CD14-positive monocyte (primary cell): Measurements from ENCODE around the gene PARD6G. TPM values are rescaled to one million over a fixed set of nuclear protein-coding genes. Genes with fewer than 3 reads are reported as not detected.

Source experiments
- DNase-seq, 3 donors: peaks; one replicate each; pipeline ENCODE4 v3.0.0-alpha.2; 2011 to 2022
- H2AFZ ChIP-seq: 2 replicates; pipeline ENCODE4 v1.6.0; 2012; ENCODE audit warnings: mild to moderate bottlenecking, low read depth, low read length, inconsistent platforms; ENCODE audit not compliant: insufficient read depth, poor library complexity, severe bottlenecking
- H3K27ac ChIP-seq, 2 donors: 1 replicate in 1 of 2; 2 replicates in 1 of 2; pipeline ENCODE4 v1.5.1; 2012 to 2013; ENCODE audit warnings: low read length in 2 of 2, control low read depth in 1 of 2, inconsistent platforms in 1 of 2, low read depth in 1 of 2, mild to moderate bottlenecking in 1 of 2
- H3K27me3 ChIP-seq, 2 donors: one replicate each; pipeline versions ENCODE4 v1.6.0 to v1.6.1; 2011 to 2013; ENCODE audit warnings: low read length in 2 of 2; ENCODE audit not compliant: control insufficient read depth in 2 of 2, insufficient read depth in 2 of 2
- H3K36me3 ChIP-seq, 2 donors: replicated peaks in 1 of 2; 1 replicate in 1 of 2; 2 replicates in 1 of 2; pipeline versions ENCODE4 v1.5.1 to v1.6.1; 2012 to 2013; ENCODE audit warnings: low read length in 2 of 2, control low read depth in 1 of 2, inconsistent platforms in 1 of 2, mild to moderate bottlenecking in 1 of 2; ENCODE audit not compliant: insufficient read depth in 2 of 2, control insufficient read depth in 1 of 2
- H3K4me1 ChIP-seq, 2 donors: 1 replicate in 1 of 2; 2 replicates in 1 of 2; pipeline versions ENCODE4 v1.5.1 to v1.6.1; 2012 to 2013; ENCODE audit warnings: low read length in 2 of 2, control low read depth in 1 of 2, inconsistent platforms in 1 of 2, mild to moderate bottlenecking in 1 of 2, moderate library complexity in 1 of 2; ENCODE audit not compliant: insufficient read depth in 2 of 2, control insufficient read depth in 1 of 2
- H3K4me2 ChIP-seq: replicated peaks from 2 replicates; pipeline ENCODE3; 2012; ENCODE audit warnings: low read length, moderate library complexity, mild to moderate bottlenecking; ENCODE audit not compliant: poor library complexity, severe bottlenecking; ENCODE audit errors: extremely low read depth
- H3K4me3 ChIP-seq, 3 experiments: fragments of 200-600 bp in 1 of 3; sonication (generic) in 1 of 3; replicated peaks in 1 of 3; 1 replicate in 2 of 3; 2 replicates in 1 of 3; pipeline ENCODE4 v1.5.1; 2011 to 2013; ENCODE audit warnings: low read length in 3 of 3, mild to moderate bottlenecking in 3 of 3, control low read depth in 2 of 3, low read depth in 2 of 3, inconsistent platforms in 1 of 3, moderate library complexity in 1 of 3
- H3K79me2 ChIP-seq: 2 replicates; pipeline ENCODE4 v1.6.0; 2012; ENCODE audit warnings: mild to moderate bottlenecking, control low read depth, inconsistent platforms, low read length, moderate library complexity; ENCODE audit not compliant: insufficient read depth
- H3K9ac ChIP-seq: 2 replicates; pipeline ENCODE4 v1.6.0; 2017; ENCODE audit warnings: low read length, mild to moderate bottlenecking; ENCODE audit not compliant: insufficient read depth, poor library complexity, severe bottlenecking
- H3K9me3 ChIP-seq, 2 donors: replicated peaks in 1 of 2; 1 replicate in 1 of 2; 2 replicates in 1 of 2; pipeline versions ENCODE4 v1.5.1 to v1.6.1; 2012 to 2013; ENCODE audit warnings: low read length in 2 of 2, control low read depth in 1 of 2; ENCODE audit not compliant: control insufficient read depth in 1 of 2, insufficient read depth in 1 of 2
- H4K20me1 ChIP-seq: 2 replicates; pipeline ENCODE4 v1.6.0; 2012; ENCODE audit warnings: mild to moderate bottlenecking, low read length, control low read depth, moderate library complexity; ENCODE audit not compliant: insufficient read depth
- H3K27ac Mint-ChIP-seq, 7 donors: one replicate each; pipeline ENCODE4 v1.8.0; 2020; ENCODE audit warnings: mild to moderate bottlenecking in 7 of 7, mixed read lengths in 7 of 7, moderate library complexity in 6 of 7, inconsistent platforms in 2 of 7
- H3K27me3 Mint-ChIP-seq, 3 donors: one replicate each; pipeline ENCODE4 v1.8.0; 2021 to 2022; ENCODE audit warnings: low read depth in 3 of 3, mild to moderate bottlenecking in 3 of 3, mixed read lengths in 3 of 3, moderate library complexity in 3 of 3, inconsistent platforms in 1 of 3
- H3K36me3 Mint-ChIP-seq, 2 donors: one replicate each; pipeline ENCODE4 v1.8.0; 2020; ENCODE audit warnings: mixed read lengths in 2 of 2, inconsistent platforms in 1 of 2, mild to moderate bottlenecking in 1 of 2
- H3K4me1 Mint-ChIP-seq: one replicate; pipeline ENCODE4 v1.8.0; 2020; ENCODE audit warnings: mild to moderate bottlenecking, mixed read lengths
- H3K4me3 Mint-ChIP-seq, 2 donors: one replicate each; pipeline ENCODE4 v1.8.0; 2020; ENCODE audit warnings: mild to moderate bottlenecking in 2 of 2, mixed read lengths in 2 of 2, moderate library complexity in 1 of 2
- H3K9me3 Mint-ChIP-seq, 7 donors: one replicate each; pipeline ENCODE4 v1.8.0; 2020 to 2022; ENCODE audit warnings: mixed read lengths in 7 of 7, mild to moderate bottlenecking in 6 of 7, moderate library complexity in 6 of 7, inconsistent platforms in 2 of 7
- WGBS: methylation state at CpG from one replicate; pipeline ENCODE4 v1.1.5; 2013; ENCODE audit warnings: missing lambda C conversion rate; ENCODE audit not compliant: insufficient coverage; 5-methylcytosine and 5-hydroxymethylcytosine counted together
- intact Hi-C, 2 donors: fragments of 100-400 bp; cut with micrococcal nuclease; formaldehyde crosslinking; loops; one replicate each; pipeline versions ENCODE4 v1.15.0 to v1.15.1; 2023
- polyA plus RNA-seq, 3 donors: library from polyadenylated mRNA; depleted of rRNA in 1 of 3; unstranded in 2 of 3; stranded (reverse) in 1 of 3; fragments of 300-500 nt in 2 of 3; fragments of >200 nt in 1 of 3; fragmentation: Illumina TruSeq in 2 of 3; gene quantifications; 1 replicate in 2 of 3; 2 replicates in 1 of 3; pipeline ENCODE4 v1.2.3, GENCODE V29; 2012 to 2021
- TF ChIP-seq, protein P1 (sequence below): fragments of 200-600 bp; IDR thresholded peaks from one replicate; pipeline ENCODE4 v1.8.0; 2022; ENCODE audit warnings: antibody characterized with exemption, mild to moderate bottlenecking

The PARD6G gene
- polyA plus RNA-seq, 3 donors: not detected

DNA sequence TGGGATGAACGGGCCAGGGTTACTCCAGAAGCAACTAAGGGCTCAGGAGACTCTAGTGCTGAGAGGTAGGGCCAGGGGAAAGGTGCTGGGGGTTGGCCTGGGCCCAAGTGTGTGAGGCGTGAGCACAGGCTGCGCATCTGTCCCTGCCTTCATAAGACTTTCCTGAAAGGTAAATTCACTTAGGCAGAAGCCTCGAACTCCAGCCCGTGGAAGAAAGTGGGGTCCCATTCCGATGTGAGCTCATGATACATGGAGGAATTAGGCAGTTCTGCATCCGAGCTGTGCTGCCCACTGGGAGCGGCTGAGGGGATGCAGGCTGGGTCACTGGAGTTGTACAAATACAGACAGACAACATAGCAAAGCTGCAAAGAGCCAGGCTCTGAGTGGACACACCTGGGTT is 16.2 kb downstream of the PARD6G start:
- Mint-ChIP-seq H3K4me3 (no peak overlapping the region), H3K9me3 (peaks cover 0 to 11% (median 2%) of the 10 kb centered on the region in 7 donors), H3K4me1 (no peaks in the 10 kb centered on the region), H3K36me3 (no peaks in the 10 kb centered on the region), H3K27ac (no peak overlapping the region), H3K27me3 (peaks cover 0 to 3% (median 0%) of the 10 kb centered on the region in 3 donors)
- 100% methylated on average over 8 of the region's 8 CpGs for WGBS
- Histone ChIP-seq H3K4me1 (no peaks in the 10 kb centered on the region), H3K9me3 (no peaks in the 10 kb centered on the region), H3K27ac (no peak overlapping the region), H3K4me3 (no peak overlapping the region), H3K36me3 (no peaks in the 10 kb centered on the region), H4K20me1 (no peaks in the 10 kb centered on the region), H3K4me2 (no peak overlapping the region), H3K79me2 (no peaks in the 10 kb centered on the region), H2AFZ (no peak overlapping the region), H3K9ac (no peak overlapping the region), H3K27me3 (no peaks in the 10 kb centered on the region)
- DNase-seq: no peak
- TF ChIP-seq, protein P1, sequence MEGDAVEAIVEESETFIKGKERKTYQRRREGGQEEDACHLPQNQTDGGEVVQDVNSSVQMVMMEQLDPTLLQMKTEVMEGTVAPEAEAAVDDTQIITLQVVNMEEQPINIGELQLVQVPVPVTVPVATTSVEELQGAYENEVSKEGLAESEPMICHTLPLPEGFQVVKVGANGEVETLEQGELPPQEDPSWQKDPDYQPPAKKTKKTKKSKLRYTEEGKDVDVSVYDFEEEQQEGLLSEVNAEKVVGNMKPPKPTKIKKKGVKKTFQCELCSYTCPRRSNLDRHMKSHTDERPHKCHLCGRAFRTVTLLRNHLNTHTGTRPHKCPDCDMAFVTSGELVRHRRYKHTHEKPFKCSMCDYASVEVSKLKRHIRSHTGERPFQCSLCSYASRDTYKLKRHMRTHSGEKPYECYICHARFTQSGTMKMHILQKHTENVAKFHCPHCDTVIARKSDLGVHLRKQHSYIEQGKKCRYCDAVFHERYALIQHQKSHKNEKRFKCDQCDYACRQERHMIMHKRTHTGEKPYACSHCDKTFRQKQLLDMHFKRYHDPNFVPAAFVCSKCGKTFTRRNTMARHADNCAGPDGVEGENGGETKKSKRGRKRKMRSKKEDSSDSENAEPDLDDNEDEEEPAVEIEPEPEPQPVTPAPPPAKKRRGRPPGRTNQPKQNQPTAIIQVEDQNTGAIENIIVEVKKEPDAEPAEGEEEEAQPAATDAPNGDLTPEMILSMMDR: no peak
- intact Hi-C loops: no loop called here

DNA sequence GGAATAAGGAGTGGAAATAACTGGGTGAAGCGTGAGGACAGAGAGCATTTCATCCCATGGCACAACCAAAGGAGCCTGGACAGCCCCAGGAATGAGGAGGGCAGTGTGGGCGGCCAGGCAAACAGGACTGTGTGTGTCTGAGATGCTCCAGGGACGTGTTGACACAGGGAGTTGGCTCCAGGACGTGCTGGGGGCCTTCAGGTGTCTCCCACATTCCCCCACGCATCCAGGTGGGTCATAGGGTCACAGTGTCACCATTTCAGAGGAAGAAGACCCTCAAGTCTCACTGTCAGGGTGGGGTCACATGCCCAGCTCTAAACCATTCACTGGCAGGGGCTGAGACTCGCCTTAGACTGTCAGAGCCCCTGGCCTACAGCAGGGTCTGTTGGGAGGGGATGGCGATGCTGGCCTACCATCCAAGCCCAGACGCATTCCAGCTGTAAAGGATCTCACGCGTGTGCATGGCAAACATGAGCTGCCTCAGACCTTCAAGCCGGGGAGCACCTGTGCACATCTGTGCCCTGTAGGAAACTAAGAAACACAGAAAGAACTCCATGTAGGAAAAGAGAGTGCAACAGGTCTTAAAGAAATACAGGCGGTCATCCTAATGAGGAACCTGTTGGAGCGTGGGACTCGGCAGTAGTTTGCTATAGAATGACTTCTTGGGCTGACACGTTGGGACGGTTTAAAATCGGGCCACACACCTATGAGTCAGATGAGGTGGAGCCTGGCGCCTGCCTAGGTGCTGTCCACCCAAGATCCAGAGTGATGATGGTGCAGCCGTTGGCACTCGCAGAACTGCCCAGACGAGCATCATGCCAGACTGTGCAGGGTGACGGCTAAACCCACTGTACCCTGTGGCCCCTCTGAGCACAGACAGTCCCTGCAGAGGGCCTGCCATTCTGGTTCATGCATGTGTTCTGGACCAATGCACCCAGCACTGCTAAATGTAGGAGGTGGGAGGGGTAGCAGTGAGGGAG is 17.3 kb downstream of the PARD6G start:
- Mint-ChIP-seq H3K36me3 (no peaks in the 10 kb centered on the region), H3K27me3 (peaks cover 0 to 3% (median 2%) of the 10 kb centered on the region in 3 donors), H3K4me3 (no peak overlapping the region), H3K27ac (no peak overlapping the region), H3K9me3 (peaks cover 0 to 8% (median 2%) of the 10 kb centered on the region in 7 donors), H3K4me1 (no peaks in the 10 kb centered on the region)
- TF ChIP-seq, protein P1: no peak
- Histone ChIP-seq H3K4me3 (no peak overlapping the region), H3K27me3 (no peaks in the 10 kb centered on the region), H3K4me1 (no peaks in the 10 kb centered on the region), H4K20me1 (no peaks in the 10 kb centered on the region), H2AFZ (no peak overlapping the region), H3K79me2 (no peaks in the 10 kb centered on the region), H3K9me3 (no peaks in the 10 kb centered on the region), H3K27ac (no peak overlapping the region), H3K9ac (no peak overlapping the region), H3K36me3 (no peaks in the 10 kb centered on the region), H3K4me2 (no peak overlapping the region)
- 94% methylated on average over 21 of the region's 22 CpGs for WGBS
- intact Hi-C loops: no loop called here
- no peak for DNase-seq
